SW480 (cell line): Measurements from ENCODE around the gene CHN2.
"Not testable (repeated sequence)": the region's sequence is repeated elsewhere in the genome, so short reads cannot be mapped to it uniquely, and the experiment has no call there.

ENCODE experiments used
- DNase-seq: peaks from one replicate; pipeline ENCODE4 v3.0.0-alpha.2; 2016; ENCODE audit warnings: low spot score

CHN2 gene

GRCh38 chr7:29499932-29500331, 305.4 kb downstream of the CHN2 start:
- DNase-seq: no peak

GRCh38 chr7:29500719-29501118, 306.1 kb downstream of the CHN2 start:
- no peak for DNase-seq

GRCh38 chr7:29502133-29502532, 307.6 kb downstream of the CHN2 start:
- no peak for DNase-seq

GRCh38 chr7:29505931-29506330, 311.4 kb downstream of the CHN2 start:
- DNase-seq: no peak

GRCh38 chr7:29508608-29509007, 314.0 kb downstream of the CHN2 start:
- no peak for DNase-seq

- DNase-seq: no peak
These were observed 315.5 kb downstream of the CHN2 start for GRCh38 chr7:29510028-29510427.

- DNase-seq: no peak
These were observed 316.8 kb downstream of the CHN2 start for GRCh38 chr7:29511337-29511736.

- no peak for DNase-seq
These were observed 317.3 kb downstream of the CHN2 start for GRCh38 chr7:29511851-29512250.

GRCh38 chr7:29516491-29516890, 321.9 kb downstream of the CHN2 start:
- DNase-seq: no peak

- DNase-seq: no peak
These were observed 324.0 kb downstream of the CHN2 start for GRCh38 chr7:29518616-29519015.

GRCh38 chr7:29523728-29524127, 329.2 kb downstream of the CHN2 start:
- no peak for DNase-seq

GRCh38 chr7:29527505-29528108, 333.0 kb downstream of the CHN2 start:
- no peak for DNase-seq

GRCh38 chr7:29528526-29528925, 334.0 kb downstream of the CHN2 start:
- not testable (repeated sequence) for DNase-seq
